Smooth muscle cell (in vitro differentiated cells): Measurements from ENCODE around the gene BUB1B. TPM values are rescaled to one million over a fixed set of nuclear protein-coding genes. Genes with fewer than 3 reads are reported as not detected.
"Not testable (repeated sequence)": the region's sequence is repeated elsewhere in the genome, so short reads cannot be mapped to it uniquely, and the experiment has no call there.

Experiments used
- DNase-seq: peaks from one replicate; lab custom pipeline; 2025; ENCODE audit not compliant: unreplicated experiment; lab: John Stamatoyannopoulos, UW
- H2AFZ ChIP-seq: fragments of 200-600 bp; sonication (generic); 2 replicates; pipeline ENCODE4 v1.6.0; 2016; ENCODE audit warnings: antibody characterized with exemption, low read depth, mild to moderate bottlenecking
- H3F3A ChIP-seq: fragments of 200-600 bp; sonication (generic); 2 replicates; pipeline ENCODE4 v1.6.0; 2017; ENCODE audit warnings: antibody characterized with exemption, low read depth
- H3K27ac ChIP-seq: fragments of 200-600 bp; sonication (generic); 2 replicates; pipeline ENCODE4 v1.5.1; 2016; ENCODE audit warnings: low read depth, mild to moderate bottlenecking
- H3K27me3 ChIP-seq: fragments of 200-600 bp; sonication (generic); 2 replicates; pipeline ENCODE4 v1.6.1; 2016; ENCODE audit warnings: low read depth, mild to moderate bottlenecking
- H3K36me3 ChIP-seq: fragments of 200-600 bp; sonication (generic); 2 replicates; pipeline ENCODE4 v1.5.1; 2016; ENCODE audit warnings: low read depth
- H3K4me1 ChIP-seq: fragments of 200-600 bp; sonication (generic); 2 replicates; pipeline ENCODE4 v1.5.1; 2016; ENCODE audit warnings: low read depth
- H3K4me2 ChIP-seq: fragments of 200-600 bp; sonication (generic); 2 replicates; pipeline ENCODE4 v1.6.0; 2016; ENCODE audit warnings: mild to moderate bottlenecking
- H3K4me3 ChIP-seq: fragments of 200-600 bp; sonication (generic); 2 replicates; pipeline ENCODE4 v1.5.1; 2016; ENCODE audit warnings: mild to moderate bottlenecking
- H3K79me2 ChIP-seq: fragments of 200-600 bp; sonication (generic); 2 replicates; pipeline ENCODE4 v1.6.0; 2016; ENCODE audit warnings: low read depth, mild to moderate bottlenecking
- H3K9ac ChIP-seq: fragments of 200-600 bp; sonication (generic); 2 replicates; pipeline ENCODE4 v1.6.0; 2016; ENCODE audit warnings: low read depth
- H3K9me3 ChIP-seq: fragments of 200-600 bp; sonication (generic); replicated peaks from 2 replicates; pipeline ENCODE4 v1.5.1; 2016; ENCODE audit warnings: low read depth
- H4K20me1 ChIP-seq: fragments of 200-600 bp; sonication (generic); 2 replicates; pipeline ENCODE4 v1.6.0; 2016; ENCODE audit warnings: low read depth
- WGBS: methylation state at CpG from one replicate; pipeline ENCODE4 v1.1.7; 2016; ENCODE audit warnings: low lambda C conversion rate; 5-methylcytosine and 5-hydroxymethylcytosine counted together
- polyA plus RNA-seq: library from polyadenylated mRNA; unstranded; fragments of >200 nt; fragmentation: Nextera tagmentation; extraction: Ambion mirVana; gene quantifications from 2 replicates; pipeline ENCODE4 v1.2.1, GENCODE V29; 2016
- total RNA-seq: library from RNA; depleted of rRNA; stranded (reverse); fragments of >200 nt; gene quantifications from 2 replicates; pipeline ENCODE4 v1.2.3, GENCODE V29; 2014
- TF ChIP-seq, protein P1 (sequence below): fragments of 200-600 bp; sonication (generic); IDR thresholded peaks from 2 replicates; pipeline ENCODE4 v1.5.1; 2017; ENCODE audit warnings: borderline replicate concordance, mild to moderate bottlenecking, antibody characterized with exemption; ENCODE audit not compliant: insufficient read depth, poor library complexity, severe bottlenecking

Gene BUB1B
- total and polyA plus RNA-seq, 2 experiments from 2014 or later: 5.8 to 15.0 TPM

DNA sequence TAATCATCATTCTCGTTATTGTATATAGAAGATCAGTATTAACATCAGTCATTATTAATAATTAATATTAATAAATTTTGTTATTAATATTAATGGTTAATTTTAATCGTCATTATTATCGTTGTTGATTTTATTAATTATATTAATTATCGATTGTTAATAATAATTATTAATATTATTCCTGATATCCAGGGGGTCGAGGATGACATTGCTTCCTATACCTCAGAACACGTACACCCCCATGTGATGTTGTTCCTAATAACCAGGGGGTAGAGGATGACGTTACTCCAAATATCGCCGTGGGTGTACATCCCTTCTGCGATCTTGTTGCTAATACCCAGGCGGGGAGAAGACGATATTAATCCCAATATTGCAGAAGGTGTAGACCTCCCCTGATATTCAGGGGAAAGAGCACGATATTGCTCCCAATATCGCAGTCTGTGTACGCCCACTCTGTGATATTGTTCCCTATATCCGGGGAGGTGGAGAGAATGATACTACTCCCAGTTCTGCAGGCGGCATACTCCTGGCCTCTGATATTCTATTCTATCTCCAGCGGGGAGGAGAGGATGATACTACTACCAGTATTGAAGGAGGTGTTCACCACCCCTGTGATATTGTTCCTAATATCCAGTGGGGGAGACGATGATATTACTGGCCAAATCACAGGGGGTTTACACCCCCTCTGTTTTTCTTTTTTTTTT lies 29.9 kb upstream of the BUB1B start:
- H3K9me3 ChIP-seq: no peaks in the 10 kb centered on the region
- no peaks in the 10 kb centered on the region for H3K36me3 ChIP-seq
- H2AFZ ChIP-seq: no peak overlapping the region
- no peak overlapping the region for H3K9ac ChIP-seq
- H3K4me3 ChIP-seq: no peak overlapping the region
- no peaks in the 10 kb centered on the region for H4K20me1 ChIP-seq
- TF ChIP-seq, protein P1, sequence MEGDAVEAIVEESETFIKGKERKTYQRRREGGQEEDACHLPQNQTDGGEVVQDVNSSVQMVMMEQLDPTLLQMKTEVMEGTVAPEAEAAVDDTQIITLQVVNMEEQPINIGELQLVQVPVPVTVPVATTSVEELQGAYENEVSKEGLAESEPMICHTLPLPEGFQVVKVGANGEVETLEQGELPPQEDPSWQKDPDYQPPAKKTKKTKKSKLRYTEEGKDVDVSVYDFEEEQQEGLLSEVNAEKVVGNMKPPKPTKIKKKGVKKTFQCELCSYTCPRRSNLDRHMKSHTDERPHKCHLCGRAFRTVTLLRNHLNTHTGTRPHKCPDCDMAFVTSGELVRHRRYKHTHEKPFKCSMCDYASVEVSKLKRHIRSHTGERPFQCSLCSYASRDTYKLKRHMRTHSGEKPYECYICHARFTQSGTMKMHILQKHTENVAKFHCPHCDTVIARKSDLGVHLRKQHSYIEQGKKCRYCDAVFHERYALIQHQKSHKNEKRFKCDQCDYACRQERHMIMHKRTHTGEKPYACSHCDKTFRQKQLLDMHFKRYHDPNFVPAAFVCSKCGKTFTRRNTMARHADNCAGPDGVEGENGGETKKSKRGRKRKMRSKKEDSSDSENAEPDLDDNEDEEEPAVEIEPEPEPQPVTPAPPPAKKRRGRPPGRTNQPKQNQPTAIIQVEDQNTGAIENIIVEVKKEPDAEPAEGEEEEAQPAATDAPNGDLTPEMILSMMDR: no peak
- no peak overlapping the region for H3K4me2 ChIP-seq
- DNase-seq: no peak
- H3K27me3 ChIP-seq: peaks cover 18% of the 10 kb centered on the region
- H3K4me1 ChIP-seq: no peaks in the 10 kb centered on the region
- no peaks in the 10 kb centered on the region for H3F3A ChIP-seq
- no peak overlapping the region for H3K27ac ChIP-seq
- WGBS: 88% methylated on average over 19 of the region's 19 CpGs
- H3K79me2 ChIP-seq: no peaks in the 10 kb centered on the region

DNA sequence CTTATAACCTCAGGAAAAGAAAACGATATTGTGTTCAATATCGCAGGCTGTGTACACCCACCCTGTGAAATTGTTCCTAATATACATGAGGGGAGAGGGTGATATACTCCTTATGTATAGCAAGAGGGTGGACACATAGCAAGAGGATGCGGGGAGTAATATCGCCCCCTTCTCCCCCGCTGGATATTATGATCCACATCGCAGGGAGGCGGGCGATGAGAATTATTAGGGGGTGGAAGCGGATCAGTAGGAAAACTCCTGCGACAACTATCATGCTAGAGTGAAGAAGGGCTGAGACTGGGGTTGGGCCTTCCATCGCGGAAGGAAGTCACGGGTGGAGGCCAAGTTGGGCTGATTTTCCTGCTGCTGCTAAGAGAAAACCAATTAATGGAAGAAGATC lies 27.3 kb upstream of the BUB1B start:
- H3K4me2 ChIP-seq: no peak overlapping the region
- TF ChIP-seq, protein P1: no peak
- no peaks in the 10 kb centered on the region for H3K79me2 ChIP-seq
- no peaks in the 10 kb centered on the region for H4K20me1 ChIP-seq
- no peak overlapping the region for H3K4me3 ChIP-seq
- H3K36me3 ChIP-seq: no peaks in the 10 kb centered on the region
- H3F3A ChIP-seq: no peaks in the 10 kb centered on the region
- no peaks in the 10 kb centered on the region for H3K9me3 ChIP-seq
- H3K4me1 ChIP-seq: no peaks in the 10 kb centered on the region
- no peak overlapping the region for H3K27ac ChIP-seq
- no peak for DNase-seq
- no peak overlapping the region for H3K9ac ChIP-seq
- 94% methylated on average over 13 of the region's 13 CpGs for WGBS
- H3K27me3 ChIP-seq: peaks cover 4% of the 10 kb centered on the region
- no peak overlapping the region for H2AFZ ChIP-seq

GRCh38 chr15:40134885-40135284 lies 26.0 kb upstream of the BUB1B start:
- 71% methylated on average over 9 of the region's 9 CpGs for WGBS
- no peaks in the 10 kb centered on the region for H4K20me1 ChIP-seq
- H2AFZ ChIP-seq: no peak overlapping the region
- H3K27ac ChIP-seq: no peak overlapping the region
- no peaks in the 10 kb centered on the region for H3K4me1 ChIP-seq
- no peak overlapping the region for H3K9ac ChIP-seq
- no peak for DNase-seq
- TF ChIP-seq, protein P1: no peak
- H3K4me3 ChIP-seq: no peak overlapping the region
- H3K4me2 ChIP-seq: no peak overlapping the region
- no peaks in the 10 kb centered on the region for H3K27me3 ChIP-seq
- H3K79me2 ChIP-seq: no peaks in the 10 kb centered on the region
- no peaks in the 10 kb centered on the region for H3F3A ChIP-seq
- no peaks in the 10 kb centered on the region for H3K9me3 ChIP-seq
- no peaks in the 10 kb centered on the region for H3K36me3 ChIP-seq

GRCh38 chr15:40135846-40136450 lies 24.9 kb upstream of the BUB1B start:
- H3K79me2 ChIP-seq, H3F3A ChIP-seq, H3K4me2 ChIP-seq, H4K20me1 ChIP-seq, H3K9ac ChIP-seq, H3K27ac ChIP-seq, H3K9me3 ChIP-seq, H2AFZ ChIP-seq, H3K4me1 ChIP-seq, H3K36me3 ChIP-seq, H3K4me3 ChIP-seq, DNase-seq, H3K27me3 ChIP-seq: not testable (repeated sequence)
- 89% methylated on average over 1 of the region's 1 CpG for WGBS
